ENCODE measurements around the gene CORO1C. TPM values are rescaled to one million over a fixed set of nuclear protein-coding genes. Genes with fewer than 3 reads are reported as not detected.
"Not testable (repeated sequence)": the region's sequence is repeated elsewhere in the genome, so short reads cannot be mapped to it uniquely, and the experiment has no call there.

Gene CORO1C
- polyA plus RNA-seq, 1 donor, result 68.7 TPM

DNA sequence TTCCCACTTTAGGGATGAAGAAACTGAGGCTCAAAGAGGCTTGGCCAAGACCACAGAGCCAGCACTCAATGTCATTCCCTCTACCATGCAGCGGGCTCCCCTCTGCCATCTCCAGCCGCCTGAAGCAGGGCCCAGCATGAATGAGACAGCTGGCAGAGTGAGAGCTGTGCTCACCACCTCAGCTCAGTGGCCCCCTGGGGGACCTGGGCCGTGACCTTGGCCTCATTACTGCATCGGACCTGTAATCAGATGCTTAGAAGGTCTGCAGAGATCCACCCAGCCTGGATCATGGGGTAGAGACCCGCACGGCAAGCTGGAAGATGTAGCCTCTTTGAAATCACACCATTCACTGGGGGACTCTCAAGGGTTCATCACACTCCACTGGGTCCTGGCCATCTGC, 22.7 kb upstream of the CORO1C start:
- no peak for DNase-seq

DNA sequence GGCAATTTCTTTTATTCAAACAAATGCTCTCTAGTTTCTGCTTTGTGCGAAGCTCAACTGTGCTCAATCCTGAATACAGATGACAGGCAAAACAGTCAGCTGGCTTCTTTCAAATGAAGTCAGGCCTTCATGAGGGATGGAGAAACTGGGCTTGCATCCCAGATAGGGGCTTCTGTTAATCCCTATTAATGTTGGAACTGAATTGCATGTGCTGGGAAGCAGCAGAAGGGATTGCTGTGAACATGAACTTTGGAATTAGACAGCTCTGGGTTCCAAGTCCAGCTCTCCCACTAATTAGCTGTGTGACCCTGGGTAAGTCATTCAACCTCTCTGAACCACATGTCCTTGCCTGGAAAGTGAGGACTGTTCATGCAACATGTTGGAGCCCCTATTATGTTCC, 21.1 kb upstream of the CORO1C start:
- DNase-seq, result peak; percentile 55

DNA sequence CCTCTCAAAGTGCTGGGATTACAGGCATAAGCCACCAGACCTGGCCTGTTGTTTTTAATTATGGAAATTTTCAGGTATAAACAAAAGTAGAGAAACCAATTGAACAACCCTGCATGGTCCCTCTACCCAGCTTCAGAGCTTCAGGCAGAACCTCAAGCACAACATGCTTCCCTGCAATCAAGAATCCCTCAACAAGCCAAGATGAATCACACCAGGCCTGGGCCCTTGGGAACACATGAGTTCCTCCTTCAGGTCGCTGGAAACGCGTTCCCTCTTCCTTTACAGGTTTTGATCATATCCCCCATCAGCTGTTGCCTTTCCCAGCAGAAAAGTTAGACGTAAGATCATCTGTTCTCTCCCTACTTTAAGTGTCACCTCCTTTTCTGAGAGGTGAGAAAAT, 20.5 kb upstream of the CORO1C start:
- no peak for DNase-seq

DNA sequence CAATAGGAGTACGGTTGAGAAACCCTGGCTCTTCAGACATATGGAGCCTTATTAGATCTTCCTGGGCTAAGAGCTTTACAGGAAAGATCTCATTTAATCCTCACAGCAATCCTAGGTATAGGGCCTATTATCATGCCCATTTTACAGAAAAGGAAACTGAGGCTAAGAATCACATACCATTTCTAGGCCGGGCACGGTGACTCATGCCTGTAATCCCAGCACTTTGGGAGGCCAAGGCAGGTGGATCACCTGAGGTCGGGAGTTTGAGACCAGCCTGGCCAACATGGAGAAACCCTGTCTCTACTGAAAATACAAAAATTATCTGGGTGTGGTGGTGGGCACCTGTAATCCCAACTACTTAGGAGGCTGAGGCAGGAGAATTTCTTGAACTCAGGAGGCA, 19.7 kb upstream of the CORO1C start:
- not testable (repeated sequence) for DNase-seq

DNA sequence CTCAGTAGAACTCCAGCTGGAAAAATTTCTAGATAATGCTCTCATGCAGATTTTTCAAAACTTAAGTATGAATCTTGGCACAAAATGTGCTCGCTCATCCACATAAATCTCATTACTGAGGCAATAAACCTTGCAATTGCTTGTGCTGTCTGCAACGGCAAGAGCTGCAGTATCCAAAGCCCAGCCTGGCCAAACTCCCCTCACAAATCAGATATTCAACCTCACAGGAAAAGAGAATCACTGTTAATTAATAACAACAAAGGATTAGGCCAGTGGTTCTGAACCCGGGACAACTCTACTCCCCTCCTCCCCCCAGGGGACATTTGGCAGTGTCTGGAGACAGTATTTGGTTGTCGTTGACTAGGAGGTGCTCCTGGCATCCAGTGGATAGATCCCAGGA, 19.2 kb upstream of the CORO1C start:
- no peak for DNase-seq

DNA sequence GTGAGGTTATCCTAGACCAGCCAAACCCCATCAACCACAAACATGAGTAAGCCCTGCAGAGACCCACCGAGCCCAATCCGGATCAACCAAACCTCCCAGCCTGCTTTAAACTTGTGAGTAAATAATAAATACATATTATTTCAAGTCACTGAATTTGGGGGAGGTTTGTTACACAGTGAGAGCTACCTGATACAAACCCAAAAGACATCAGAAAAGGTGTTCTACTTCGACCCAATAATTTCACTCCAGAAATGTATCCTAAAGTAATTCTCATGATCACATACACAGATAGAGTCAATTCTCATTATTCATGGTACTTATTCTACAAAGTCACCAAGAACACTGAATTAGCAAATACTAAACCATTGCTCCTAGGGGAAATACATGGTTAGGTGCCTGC, 16.2 kb upstream of the CORO1C start:
- DNase-seq, result no peak

DNA sequence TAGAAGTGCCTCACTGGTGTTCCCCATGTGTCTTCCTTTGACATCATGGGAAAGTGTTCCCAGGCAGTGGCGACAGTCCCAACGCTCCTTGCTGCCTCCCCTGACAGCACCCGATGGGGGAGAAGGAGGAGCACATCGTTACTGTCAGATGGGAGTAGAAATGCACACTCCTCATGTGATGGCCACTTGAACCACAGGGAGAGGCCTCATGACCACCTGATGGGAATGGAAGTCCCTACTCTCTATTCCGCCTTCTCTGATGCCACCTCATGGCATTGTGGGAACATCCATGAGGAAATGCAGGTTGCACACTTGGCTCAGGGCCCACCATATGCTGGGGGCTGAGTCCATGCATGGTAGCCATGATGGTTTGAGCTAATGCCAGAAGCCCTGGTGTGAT, 14.3 kb upstream of the CORO1C start:
- DNase-seq, result no peak

DNA sequence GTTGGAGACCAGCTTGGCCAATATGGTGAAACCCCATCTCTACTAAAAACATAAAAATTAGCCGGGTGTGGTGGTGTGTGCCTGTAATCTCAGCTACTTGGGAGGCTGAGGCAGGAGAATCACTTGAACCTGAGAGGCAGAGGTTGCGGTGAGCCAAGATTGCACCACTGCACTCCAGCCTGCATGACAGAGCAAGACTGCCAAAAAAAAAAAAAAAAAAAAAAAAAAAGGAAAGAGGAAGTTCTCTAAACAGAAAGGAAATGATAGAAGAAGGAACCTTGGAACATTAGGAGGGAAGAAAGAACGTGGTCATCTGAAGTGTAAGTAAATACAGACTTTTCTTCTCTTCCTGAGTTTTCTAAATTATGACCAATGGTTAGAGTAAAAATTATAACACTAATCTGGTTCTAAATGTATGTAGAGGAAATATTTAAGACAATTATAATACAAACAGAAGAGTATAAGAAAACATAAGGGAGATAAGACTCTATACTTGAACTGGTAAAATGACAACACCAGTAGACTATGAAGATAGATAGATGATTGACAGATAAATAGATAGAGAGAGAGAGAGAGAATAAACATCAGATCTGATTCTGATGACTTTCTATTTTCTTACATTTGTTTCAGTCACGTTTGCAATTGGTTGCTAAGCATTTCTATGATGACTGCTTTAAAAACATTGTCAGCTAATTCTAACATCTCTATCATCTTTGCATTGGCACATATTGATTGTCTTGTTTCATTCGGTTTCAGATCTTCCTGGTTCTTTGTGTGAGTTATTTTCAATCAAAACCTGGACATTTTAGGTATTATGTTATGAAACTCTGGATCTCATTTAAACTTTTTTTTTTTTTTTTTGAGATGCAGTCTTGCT, 12.9 kb upstream of the CORO1C start:
- no peak for DNase-seq

DNA sequence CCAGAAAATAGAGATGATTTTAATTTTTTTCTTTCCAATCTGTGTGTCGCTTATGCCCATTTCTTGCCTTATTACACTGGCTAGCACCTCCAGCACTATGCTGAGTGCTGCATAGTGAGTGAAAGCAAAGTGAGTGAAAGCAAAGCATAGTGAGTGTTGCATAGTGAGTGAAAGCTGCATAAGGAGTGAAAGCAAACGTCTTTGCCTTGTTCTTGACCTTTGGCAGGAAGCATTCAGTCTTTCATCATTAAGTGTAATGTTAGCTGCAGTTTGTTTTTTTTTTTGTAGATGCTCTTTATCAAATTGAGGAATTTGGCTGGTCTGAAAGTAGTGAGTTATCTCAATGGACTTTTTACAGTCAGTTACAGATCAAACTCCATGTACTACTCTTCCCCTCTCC, 6.9 kb upstream of the CORO1C start:
- no peak for DNase-seq

DNA sequence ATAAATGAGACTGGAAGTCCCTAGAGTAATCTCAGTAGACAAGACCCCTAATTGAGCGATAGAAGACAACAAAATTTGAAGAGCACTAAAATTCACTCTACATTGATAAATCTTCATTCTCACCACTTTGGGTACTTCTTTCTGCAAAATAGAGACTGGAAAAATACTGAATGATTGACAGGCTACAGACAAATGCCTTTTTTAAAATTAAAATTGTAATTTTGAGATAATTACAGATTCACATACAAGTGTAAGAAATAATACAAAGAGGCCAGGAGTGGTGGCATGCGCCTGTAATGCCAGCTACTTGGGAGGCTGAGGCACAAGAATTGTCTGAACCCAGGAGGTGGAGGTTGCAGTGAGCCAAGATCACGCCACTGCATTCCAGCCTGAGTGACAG, 4.5 kb upstream of the CORO1C start:
- DNase-seq, result no peak

DNA sequence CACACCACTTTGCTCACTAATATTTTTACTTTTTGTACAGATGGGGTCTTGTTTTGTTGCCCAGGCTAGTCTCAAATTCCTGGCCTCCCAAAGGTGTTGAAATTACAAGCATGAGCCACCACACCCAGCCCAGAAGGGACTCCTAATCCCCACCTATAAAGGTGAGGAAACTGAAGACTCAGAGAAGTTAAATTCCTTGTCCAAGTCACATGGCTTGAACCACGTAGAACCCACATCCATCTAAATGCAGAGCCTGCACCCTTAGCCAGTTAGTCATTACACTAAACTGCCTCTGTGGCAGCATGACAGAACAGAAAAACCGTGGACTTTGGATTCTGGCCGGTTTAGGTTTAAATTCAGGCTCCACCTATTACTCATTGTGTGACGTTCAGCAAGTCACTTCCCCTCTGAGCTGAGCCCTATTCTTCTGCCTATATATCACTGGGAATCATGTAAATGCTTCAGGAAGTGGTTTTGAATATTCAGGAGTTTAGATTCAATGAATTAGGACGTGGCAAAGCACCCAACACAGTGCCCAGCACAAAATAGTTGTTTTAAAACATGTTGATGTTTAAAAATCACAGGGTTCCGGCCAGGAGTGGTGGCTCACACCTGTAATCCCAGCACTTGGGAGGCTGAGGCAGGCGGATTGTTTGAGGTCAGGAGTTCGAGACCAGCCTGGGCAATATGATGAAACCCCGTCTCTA, 3.0 kb upstream of the CORO1C start:
- DNase-seq, result peak; percentile 64

DNA sequence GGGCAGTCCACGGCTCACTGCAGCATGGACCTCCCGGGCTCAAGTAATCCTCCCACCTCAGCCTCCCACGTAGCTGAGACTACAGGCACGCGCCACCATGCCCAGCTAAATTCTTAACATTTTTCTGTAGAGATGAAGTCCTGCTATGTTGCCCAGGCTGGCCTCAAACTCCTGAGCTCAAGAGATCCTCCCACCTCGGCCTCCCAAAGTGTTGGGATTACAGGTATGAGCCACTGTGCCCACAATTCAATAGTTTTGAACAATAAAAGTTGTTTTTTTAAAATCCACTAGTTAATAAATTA, 1.9 kb upstream of the CORO1C start:
- DNase-seq, result not testable (repeated sequence)

DNA sequence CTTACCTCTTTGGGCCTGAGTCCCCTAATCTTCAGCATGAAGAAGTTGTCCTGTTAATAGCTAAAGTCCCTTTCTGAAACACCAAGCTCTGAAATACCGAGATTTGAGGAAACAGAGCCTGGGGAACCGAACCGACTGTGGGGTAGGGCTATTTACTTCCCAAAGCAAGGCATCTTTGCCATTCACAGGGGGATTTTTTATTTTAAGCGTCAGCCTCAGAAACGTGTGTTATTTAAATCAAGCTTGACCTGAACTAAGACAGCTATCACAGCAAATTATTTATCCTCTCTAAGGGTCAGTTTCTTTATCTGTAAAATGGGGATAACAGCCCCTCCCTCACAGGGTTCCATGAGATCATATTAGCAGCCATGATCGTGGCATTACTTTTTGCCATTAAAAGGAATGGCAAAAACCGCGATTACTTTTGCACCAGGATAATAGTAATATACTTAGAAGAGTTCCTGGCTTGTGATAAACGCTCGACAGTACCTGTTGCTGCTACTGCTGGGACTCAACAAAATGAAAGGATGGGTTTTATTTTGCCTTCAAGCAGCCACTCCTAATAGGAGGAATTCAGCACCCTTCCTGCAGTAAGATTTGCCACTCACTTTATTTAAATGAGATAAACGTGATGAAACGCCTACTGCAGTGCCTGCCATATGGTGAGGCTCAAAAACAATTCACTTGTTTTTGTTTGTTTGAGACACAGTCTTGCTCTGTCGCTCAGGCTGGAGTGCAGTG, 1.3 kb upstream of the CORO1C start:
- no peak for DNase-seq

DNA sequence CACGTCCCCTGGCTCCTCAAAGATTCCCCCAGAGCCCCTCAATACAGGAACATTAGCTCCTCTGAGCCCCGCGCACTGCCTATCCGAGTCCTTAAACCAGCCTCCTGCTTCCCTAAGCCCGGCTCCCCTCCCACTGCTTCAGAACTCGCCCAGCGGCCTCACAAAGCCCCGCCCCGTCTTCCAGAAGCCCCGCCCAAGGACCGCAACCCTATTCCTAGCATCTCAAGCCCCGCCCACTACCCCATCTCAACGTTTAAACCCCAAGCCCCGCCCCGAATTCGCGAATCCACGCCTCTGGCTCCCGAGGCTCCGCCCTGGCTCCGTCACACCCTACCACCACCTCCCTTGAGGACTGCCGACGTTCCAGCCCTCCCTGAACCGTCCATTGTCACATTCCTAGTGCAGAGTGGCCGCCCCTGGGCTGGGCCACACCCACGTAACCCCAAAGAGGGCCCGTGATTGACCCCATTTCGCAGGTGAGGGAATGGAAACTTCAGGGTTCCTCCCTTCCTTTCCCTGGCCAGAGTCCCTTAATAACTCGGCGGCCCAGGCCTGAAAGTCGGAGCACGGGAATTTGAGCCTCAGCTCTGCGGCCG, 646 bp upstream of the CORO1C start:
- DNase-seq, result peak; percentile 95

DNA sequence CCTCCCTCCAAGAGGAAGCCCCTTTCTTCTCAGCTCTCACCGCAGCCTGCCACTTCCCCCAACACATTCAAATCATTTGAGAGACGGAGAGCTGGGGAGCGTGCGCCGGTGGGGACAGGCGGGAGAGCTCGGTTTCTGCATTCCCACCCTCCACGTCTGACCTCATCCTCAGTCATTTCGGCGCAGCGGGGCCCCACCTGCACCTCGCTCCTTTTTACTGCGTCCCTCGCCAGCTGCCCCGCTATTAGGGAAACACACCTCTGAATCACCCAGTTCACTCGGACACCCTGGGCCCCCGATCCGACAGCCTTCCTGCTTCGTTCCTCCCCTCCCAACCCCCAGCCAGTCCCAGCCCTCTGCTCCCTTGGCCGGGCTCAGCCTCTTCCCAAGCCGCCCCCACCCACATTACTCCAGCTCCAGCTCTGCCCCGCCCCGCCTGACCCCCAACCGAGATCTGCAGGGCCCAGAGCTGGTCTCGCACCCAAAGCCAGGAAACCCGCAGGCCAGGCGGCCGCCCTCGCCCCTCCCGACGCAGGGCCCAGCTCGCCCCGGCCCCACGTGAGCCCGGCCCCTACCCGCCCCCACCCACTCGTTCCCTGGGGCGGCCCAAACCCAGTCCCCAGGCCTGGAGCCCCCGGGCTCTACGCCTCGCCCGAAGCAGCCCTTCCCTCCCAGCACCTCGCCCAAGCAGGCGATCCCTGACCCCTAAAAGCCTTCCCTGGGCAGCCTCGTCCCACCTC, 783 bp downstream of the CORO1C start:
- DNase-seq, result peak; percentile 70

DNA sequence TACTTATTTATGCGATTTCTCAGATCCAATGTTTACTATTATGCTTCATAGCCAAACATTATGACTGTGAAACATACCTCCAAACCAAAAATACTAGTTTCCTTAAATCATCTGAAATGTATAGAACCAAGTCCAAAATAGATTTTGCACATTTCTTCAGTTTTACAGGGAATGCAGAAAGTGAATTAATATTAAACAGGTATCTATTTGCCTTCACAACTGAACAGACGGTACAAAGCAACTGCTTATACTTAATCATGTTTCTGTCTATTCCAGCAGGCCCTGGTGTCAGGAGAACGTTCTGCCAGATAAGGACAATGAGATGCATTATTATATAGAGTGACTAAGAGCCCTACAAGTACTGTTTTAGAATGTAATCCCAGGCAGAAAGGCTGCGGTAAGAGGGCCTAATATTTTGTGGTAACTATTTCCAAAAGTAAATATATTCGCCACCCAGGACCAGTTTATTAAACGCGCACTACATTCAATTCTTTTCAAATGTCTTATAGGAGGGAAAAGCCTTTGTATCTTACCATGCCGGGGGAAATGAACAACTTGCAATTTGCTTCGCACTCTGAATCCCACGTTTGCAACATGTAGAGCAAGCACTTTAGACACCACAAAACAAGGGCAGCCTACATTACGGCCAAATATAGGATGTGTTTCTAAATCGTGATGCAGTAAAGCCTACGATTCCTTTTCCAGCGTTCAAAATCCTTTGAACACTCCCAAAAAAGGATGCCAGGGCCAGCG, 1.5 kb downstream of the CORO1C start:
- no peak for DNase-seq

DNA sequence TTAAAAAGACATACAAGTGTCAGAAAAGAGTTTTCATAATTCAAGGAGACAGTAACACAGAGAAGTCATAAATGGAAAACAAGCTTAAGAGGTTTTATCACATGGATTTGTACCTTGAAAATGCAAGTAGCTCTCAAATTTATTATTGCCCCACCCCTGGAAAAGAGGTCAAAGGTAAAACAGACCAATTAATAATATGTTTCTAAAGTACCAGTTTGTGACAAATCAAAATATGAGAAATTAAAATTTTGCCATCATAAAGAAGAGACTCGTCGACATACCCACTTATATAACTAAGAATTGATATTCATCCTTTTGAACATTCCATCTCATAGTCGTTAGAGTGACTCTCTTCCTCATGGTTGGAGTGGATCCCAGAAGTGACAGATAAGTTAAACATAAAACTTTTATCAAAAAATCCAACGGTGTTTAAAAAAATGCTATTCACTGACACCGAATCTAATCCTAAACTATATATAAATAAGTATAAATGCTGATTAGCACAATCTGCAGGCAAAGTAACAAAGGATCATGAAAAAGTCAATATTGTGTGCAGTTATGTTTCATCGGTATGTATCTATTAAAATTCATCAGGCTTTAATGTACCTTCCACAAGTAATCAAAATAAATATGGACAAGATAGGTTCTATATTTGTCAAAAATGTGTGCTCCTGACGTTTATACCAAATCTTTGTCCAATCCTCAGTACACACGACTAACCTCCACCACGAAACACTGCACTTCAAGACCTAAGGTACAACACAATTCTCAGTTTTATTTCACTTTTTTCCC, 2.3 kb downstream of the CORO1C start:
- no peak for DNase-seq

DNA sequence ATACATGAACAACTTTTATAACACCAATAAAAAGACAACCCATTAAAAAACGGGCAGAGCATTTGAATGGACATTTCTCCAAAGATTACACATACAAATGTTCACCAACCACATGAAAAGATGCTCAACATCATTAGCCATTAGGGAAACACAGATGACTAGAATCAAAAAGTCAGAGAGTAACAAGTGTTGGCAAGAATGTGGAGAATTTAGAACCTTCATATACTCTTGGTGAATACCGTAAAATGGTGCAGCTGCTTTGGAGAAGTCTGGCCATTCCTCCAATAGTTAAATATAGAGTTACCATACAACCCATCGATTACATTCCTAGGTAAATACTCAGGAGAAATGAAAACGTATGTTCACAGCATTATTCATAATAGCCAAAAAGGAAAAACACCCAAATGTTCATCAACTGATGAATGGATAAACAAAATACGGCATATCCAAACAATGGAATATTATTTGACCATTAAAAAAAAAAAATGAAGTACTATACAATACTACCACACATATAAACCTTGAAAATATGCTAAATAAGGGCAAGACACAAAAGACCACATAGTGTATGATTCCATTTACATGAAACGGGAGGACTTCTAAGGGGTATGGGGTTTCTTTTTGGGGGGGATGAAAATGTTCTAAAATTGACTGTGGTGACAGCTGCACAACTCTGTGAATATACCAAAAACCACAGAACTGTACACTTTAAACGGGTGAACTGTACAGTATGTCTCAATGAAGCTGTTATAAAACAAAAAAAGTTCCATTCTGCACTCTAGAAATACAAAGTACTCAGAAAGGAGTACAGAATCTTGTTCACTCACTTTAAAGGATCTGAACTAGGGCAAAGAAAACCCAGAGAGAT, 3.2 kb downstream of the CORO1C start:
- no peak for DNase-seq

DNA sequence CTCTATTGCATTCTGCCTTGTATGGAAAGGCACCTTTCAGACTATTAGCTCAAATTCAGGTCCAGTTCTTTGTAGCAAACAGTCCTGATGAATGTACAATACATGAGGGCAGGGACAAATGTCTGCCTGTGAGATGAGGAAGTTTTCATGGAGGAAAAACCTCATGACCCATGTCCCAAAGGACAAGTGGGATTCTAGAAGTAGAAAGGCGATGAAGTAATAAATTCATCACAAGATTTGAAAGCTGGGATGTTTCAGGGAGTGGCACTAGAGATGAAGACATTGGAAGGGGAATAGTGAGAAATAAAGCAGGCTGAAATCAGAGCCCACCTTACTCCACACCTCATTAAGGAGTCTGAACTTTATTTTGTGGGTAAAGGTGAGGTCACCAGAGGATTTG, 4.2 kb downstream of the CORO1C start:
- DNase-seq, result no peak

DNA sequence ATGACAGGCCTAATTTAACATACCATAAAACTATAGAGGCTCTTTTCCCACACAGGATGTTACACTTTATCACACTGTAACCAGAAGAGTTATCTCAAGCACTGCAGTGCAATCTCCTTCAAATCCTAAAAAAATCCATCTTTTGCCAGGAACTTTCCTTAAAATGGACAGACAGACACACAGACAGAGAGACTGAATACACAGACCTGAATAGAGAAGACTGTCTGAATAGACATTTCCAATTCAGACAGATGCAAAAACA, 6.5 kb downstream of the CORO1C start:
- DNase-seq, result no peak

Data from hindlimb muscle (tissue), 1 donor.